Measurements from ENCODE around the gene GDF7.

The GDF7 gene

DNA sequence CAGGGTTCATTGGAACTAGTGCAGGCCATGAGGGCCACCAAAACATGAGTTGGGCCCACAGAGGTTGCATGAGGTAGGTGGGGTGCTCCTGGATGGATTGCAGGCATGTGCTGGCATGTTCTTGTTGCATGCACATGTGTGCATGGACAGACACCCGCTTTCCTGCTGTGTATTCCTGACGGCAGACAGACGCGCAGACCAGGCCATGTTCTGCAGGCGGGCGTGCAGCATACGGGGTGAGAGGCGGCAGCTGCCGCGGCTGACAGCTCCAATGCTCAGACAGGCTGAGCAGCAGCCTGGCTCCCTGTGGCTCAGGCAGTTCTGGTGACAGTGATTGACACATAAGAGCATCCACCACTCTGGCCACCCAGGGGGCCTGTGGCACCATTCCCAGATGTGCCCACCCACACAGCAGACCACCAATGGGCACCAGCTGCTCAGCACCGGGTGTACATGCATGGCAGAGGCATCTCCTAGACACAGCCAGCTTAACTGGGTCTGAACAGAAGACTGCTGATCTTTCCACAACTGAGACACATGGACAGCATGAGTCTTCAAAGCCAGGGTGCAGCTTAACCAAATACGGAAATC lies 37.3 kb upstream of the GDF7 start:
- no peak for DNase-seq

DNA sequence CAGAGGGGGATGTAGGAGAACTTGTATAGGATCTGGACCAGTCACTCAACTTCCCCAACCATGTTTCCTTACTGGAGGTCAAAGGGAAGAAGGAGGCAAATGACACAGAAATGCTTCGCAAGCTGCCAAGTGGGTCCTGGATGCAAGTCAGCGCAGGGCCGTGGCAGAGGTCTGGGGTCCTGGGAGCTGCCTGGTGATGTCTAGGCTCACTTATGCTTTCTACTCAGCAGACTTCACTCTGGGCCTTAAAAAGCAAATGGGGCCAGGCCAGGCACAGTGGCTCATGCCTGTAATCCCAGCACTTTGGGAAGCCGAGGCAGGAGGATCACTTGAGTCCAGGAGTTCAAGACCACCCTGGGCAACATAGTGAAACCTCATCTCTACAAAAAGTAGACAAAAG lies 36.0 kb upstream of the GDF7 start:
- no peak for DNase-seq

DNA sequence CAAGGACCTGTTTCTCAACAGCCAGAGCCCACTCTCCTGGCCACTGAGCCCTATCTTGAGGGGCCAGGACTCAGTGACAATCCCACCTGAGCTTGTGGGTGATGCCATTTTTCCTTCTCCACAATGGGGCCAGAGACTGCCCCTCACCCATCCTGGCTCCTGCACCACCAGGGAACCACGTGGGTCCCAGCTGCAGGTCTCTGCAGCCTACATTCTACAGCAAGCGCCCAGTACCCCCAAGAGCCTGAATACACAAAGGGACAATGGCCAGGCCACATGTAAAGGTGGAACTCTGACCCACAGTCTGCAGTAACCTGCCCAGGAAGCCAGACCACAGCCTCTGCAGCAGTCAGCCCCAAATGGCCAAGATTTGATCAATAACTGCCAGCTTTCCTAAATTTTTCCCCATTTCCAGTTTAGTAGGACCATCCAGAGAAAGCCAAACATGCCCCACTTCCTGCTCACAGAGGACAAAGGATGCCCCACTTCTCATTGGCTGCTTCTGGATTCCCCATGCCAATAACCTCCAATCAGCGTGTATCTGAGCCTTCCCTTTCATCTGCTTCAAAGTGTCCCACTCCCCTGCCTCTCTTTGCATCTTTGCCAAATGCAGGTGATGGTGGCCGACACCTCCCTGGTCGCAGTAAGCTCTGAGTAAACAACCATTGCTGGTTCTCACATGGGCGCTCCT lies 35.2 kb upstream of the GDF7 start:
- no peak for DNase-seq

DNA sequence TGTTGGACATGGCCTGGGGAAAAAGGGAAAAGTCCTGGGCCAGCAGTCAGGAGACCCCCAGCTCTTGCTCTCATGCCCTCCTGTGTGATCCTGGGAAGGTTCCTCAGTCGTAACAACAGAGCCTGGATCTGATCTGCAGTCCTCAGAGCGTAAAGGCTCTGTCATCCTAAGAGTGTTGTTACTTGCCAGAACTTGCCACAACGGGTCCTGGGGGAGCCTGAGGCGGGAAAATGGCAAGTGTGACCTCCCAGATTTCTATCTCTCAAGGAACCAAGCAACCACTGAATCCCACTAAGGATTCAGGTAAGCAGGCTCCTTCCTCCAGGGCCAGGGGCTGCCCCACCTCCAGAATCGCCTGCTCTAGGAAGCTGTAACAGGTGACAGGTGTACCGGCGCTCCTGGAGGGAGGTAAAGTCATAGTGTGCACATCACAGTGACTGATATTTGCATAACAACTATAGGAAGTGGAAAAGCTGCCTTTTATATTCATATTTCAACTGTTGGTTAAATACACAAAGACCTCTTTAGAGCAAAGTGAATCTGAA lies 34.4 kb upstream of the GDF7 start:
- DNase-seq = no peak

DNA sequence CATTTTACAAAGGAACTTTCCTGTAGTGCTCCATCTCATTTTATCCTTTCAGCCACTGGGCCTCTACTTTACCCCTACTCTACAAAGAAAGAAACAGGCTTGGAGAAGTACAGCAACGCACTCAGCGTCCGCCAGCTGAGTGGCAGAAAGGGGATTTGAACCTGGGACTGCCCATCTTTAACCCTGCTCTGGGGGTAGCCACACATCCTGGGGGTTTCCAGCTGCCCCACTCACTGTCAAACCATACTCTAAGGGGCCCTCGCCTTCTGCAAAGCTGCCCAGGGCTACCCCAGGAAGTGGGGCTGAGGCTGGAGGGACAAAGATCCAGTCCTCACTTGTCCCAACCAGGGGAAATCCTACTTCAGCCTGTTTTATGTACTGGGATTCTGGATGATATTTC lies 33.9 kb upstream of the GDF7 start:
- no peak for DNase-seq

DNA sequence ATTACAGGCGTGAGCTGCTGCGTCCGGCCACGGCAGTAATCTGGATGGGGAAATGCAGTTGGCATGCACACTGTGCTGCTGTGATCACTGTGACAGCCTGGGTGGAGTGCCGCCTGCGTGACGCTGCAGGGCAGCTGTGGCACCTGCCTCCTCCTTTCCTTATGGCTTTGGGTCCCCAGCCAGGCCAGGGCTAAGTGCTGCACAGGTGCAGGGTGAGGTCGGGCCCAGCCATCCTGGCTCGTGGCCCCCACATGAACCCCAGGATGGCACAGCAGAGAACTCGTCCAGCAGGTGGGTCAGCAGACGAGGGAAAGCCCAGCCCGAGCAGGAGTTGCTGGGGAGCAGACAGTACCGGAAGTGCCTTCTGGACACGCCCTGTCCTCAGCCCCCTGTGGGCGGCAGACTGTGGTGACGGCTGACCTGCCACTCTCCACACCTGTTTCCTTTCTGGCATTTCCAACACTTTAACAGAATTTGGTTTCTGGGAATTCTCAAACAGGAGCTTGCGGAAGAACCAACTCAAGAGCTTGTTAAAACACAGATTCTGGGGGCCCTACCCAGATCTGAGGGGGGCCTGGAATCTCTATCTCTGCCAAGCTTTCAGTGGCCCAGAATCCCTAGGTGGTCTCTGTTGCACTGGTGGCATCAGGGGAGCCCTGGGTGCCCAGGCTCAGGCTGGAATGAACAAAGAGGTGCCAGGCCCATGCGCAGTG lies 33.0 kb upstream of the GDF7 start:
- no peak for DNase-seq

DNA sequence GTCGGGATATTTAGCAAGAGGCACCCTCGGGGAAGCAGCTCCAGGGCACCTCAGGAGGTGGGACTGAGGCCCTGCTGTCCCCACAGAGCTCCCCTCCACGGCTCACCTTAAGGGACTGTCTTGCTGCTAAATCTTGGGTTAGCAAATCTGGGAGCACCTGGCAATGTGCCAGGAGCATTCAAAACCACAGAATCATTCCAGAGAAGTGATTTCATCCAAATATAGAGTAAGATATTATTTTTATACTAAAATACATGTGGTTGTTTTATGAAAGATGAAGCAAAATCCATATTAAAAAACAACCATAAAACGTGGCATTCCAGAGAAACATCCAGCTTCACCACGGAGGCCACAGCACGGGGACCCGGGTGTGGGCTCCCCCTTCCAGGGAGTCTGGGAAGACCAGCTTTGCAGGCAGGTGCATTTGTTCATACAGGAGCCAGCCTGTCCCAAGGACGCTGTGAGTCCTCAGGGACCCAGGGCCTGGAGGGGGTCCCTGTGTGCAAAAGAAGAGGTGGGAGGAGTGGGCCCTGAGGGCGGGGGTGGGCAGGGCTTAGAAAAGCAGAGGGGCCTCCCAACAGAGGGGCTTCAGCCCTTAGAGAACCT lies 32.3 kb upstream of the GDF7 start:
- DNase-seq = no peak

DNA sequence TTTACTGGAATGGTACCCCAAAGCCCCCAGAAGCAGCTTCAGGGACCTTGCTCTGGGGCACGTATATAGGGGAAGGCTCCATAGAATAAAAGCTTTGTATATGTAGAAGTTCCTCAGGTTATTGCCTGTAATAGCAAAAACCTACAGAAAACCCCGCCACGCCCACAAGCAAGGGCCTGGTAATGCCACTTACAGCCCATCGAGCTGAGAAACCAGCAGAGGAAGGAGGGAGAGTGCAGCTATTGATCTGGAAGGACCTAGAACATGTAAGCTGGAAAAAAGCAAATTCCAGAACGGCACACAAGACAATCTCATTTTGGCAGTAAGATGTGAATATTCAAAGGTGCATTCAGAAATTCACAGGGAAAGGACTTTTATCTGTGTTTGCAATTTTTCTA lies 31.8 kb upstream of the GDF7 start:
- DNase-seq = no peak

DNA sequence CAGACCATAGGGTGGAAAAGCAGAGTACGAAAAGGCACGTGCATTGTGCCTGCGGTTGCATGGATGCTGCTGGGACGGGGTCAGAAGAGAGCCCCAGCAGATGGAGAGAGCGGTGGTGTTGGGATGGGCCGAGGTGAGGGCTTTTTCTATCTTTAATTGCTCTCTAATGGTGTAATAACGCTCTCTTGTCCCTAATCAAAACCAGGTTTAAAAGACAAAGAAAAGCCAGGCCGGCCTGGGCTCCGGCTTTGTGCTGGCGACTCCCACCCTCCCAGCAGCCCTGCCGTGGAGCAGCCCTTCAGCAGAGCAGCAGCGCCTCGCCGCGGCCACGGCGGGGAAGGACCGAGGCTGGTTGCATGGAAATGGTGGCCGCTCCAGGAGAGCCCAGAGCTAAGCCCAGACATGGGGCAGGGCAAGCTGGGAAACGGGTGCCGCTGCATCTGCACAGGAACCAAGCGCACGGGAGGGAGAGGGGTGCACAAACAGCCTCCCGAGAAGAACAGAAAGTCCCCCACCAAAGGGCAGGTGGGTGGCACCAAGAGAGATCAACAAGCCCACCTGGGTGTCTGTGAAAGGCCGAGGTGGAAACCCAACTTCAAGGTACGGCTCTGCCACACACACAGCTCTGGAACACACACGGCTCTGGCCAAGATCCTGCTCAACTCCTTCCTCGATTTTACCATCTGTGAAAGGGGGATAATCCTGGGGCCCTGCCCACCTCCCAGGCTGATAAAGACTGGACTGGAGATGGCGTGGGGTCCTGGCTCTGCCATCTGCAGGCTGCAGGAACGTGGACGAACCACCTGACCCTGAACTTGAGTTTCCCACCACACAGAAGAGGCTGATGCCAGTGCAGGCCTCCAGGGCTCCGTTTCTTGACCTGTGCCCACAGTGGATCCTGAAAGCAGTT lies 31.0 kb upstream of the GDF7 start:
- DNase-seq = peak; percentile 43

DNA sequence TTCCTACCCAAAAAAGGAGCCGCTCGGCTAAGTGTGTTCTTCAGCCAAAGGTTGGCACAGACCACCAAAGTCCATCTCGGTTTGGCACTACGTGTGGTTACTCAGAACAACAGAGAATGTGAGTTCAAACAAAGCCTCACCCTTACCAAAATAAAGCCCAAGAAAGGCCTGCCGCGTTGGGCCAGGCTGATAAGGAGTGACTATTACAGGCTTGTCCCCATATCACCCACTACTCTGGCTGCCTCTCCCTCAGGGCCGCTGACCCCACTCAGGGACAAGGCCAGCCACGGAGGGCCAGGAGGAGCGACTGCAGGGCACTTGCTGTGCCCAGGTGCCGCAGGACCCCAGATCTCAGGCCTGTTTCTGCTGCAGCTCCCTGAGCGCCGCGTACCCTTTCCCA lies 29.8 kb upstream of the GDF7 start:
- no peak for DNase-seq

DNA sequence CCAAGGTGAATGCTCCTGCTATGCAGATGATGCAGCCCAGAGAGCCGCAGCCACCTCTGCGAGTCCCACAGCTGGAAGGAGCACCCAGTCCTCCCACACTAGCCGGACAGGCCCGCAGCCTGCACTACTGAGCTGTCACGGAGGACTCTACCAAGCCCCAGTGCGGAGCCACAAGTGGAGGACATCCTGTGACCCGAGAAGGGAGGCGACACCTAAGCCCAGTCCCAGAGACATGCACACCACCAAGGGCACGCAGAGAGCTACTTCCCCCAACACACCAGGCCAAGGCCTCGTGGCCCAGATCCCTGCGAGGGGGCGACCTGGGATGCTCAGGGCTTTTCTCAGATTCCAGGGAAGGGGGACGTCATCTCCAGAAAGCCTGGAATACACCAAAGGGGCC lies 28.9 kb upstream of the GDF7 start:
- no peak for DNase-seq

DNA sequence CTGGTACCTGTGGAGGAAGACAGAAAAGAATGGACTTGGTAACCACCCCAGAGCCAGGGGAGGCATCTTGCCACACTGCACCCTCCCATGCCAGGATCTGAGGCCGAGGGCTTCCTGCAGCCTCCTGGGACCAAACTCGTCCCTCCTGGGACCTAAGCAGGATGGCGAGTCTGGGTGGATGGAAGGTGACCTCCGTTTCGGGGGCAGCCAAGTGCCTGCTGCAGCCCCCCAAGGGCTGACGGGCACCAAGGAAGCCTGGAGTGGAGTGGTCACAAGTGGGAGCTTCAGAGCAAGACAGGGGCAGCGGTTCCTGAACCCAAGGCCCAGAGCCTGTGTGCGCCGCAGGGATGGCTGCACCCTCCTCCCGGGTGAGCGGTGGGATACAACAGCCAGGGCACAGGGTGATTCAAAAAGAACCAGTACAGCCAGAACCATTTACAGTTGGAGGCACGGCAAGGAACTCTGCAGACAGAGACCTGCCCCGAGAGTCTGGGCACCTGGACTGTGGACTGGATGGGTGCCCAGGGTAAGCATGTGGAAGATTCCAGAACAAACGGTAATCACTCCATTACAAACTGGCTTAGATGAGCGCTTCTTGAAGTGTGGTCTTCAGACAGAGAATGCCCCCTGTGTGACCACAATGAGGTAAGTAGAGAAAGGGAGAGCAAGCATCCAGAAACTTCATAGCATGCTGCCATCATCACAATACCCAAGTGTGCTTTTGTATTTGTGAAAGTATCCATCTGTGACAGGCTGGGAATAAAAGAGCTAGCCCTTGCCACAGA lies 28.1 kb upstream of the GDF7 start:
- no peak for DNase-seq

DNA sequence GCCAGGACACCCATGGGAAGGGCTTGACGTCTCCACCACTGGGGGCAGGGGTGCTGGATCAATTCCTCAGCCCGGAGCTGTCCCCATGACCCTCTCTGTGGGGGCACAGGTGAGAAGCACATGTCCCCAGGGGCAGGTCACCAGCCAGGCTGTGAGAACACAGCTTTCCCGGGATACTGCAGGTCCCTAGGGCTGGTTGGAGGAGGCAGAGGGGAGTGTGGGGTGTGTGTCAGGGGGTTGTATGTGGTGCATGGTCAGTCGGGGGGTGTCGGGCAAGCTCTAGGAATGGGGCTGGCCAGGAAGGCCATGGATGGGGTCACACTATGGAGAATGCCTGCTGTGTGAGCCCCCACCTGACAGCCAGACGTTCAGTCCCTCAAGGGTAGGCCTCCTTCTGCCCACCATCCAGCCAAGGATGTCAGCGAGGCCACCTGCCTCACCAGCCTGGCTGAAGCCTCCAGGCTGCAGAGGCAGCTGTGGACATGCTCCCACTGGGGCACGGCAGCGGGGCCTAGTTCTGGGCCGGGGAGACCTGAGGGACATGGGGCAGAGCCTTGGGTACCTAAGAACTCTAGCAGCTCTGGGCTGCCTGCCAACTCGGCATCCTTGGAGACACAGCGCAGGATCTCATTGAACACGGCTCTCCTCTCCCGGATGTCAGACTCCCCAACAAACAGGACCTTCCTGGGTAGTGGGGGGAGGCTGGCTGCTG lies 26.4 kb upstream of the GDF7 start:
- no peak for DNase-seq

DNA sequence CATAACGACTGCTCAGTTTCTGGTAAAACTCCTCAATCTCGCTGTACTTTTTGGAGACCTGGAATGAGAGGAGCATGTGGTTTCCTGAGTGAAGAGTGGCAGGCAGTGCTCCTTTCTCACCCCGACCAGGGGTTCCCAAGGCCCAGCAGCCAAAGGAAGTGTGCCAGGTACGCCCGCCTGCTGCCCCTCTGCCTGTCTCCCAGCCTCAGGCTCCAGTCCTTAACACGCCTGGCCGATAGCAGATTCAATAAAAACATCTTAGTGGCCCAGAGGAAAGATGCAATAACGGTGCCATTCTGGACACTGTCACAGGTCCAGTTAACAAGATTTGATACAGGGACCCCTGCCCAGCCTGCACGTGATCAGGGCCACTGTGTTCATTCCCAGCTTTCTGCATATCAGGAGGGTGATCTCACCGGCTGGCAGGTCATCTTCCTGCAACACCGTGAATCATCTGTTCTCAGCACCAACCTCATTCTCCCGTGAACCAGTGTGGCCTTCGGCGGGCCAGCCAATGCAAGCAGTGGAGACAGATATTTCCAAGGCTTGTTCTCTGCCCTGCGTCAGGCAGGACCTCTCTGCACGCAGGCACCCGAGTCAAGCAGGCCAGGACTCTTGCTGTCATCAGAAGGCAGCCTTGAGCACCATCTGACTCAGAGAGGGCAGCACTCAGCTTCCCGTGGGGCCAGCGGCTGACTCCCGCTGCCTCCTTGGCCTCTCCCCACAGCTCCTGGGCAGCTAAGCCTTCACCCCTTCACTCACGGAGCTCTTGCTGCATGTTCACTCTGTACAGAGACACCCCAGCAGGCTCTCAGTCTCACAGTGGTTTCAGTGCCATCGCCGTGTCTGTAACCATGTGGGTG lies 25.6 kb upstream of the GDF7 start:
- no peak for DNase-seq

DNA sequence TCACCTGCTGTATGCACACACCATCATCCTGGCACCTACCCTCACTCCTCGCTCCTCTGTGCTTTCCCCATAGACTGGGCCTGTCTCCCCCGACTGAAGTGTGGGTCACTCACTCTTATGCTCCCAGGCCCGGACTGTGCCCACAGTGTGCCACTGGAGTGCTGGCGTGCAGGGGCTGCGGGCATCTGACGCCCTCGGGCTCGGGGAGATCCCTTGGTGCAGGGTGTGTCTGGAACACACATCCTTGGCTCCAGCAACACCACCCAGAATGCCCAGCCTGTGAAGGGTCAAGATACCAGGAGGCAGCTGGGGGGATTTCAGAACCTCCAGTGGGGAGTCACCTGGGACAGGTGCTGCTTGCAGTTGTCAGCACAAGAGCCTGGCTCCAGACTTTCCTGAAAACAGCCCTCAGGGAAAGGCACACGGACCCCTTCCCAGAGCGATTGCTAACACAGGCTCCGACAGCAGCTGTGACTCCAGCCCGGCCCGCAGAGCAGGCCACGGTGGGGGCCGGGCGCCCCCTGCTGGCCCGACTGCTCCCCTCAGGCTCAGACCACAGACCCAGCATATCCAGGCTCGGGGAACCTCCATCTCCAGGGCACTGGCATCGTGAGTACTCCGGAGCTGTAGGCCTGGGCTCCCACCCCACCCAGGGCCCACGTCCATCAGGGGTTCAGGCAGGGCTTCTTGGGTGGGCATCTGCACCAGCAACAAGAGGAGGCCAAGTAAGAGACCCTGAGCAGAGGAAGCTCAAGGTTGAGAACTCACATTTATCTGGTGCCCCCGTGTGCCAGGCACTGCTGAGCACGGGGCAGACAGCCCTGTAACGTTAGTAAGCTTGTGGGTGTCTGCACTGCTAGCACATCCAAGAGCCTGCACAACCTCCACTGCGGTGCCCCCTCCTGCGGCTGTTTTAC lies 24.6 kb upstream of the GDF7 start:
- DNase-seq = peak; percentile 84

DNA sequence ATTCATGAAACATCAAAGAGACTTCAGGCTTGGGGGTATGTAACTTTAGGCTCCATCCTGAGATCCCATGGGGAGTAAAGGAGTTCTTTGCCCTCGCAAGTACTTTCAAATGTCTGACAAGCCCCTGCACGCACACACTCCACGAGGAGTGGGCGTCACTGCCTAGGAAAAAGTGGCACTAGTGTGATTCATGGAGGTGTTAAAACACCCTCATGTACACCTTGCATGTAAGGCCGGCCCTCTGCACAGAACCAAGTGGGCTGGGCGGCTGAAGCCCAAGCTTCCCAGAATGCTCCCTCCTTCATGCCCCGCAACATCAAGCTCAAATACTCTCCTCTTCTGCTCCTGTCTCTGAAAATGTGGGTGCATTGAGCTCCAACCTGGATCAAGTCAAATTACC lies 23.9 kb upstream of the GDF7 start:
- no peak for DNase-seq

DNA sequence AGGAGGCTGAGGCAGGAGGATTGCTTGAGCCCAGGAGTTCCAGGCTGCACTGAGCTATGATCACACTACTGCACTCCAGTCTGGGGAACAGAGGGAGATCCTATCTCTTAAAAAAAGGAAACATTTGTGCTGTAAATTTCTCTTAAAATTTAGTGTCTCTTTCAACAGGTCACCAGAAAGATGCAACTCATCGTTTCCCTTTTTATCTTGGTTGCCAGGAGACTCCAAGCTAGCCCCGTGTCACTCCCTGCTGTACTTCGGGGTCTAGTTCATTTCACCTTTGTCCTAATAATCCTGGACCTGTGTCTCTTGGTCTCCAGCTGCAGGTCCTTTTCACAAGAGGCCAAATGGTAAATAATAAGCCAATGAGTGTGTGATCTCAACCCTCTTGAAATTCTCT lies 23.1 kb upstream of the GDF7 start:
- DNase-seq = no peak

DNA sequence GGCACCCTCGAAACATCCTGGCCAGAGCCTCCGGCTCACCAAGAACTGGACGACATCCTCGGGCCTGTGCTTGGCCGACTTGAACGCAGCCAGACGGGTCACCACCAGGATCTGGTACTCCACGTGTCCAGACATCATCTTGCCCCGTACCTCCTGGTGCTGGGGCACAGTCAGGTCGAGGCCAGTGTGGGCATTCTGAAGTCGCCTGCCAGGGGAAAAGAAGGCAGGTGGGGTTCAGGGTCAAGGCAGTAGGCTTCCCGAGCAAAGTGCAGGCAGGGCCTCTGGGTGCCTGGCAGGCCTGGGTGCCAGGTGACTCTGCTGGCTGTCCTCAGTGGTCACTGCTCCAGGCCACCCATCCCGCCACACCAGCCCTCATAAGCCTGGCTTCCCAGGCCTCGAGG lies 21.6 kb upstream of the GDF7 start:
- no peak for DNase-seq

DNA sequence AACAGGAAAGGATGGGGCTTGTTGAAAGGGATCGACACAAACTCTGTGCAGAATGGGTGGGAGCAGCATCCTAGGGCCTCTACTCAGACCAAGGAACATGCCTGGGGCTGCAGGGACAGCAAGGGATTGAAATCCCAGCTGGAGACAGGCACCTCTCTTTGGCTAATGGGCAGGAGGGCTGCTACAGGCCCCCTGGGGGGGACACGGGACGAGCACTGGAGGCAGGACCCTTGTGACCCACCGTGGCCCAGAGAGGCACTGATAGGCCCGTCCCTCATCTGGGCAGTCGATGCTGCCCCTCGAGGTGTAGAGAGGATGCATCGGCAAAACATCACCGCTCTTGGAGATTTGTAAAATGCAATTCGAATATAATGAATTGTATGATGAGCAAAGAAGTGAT lies 21.2 kb upstream of the GDF7 start:
- DNase-seq = no peak
